ENCODE measurements around the gene PPP2R5C. TPM values are rescaled to one million over a fixed set of nuclear protein-coding genes. Genes with fewer than 3 reads are reported as not detected.

PPP2R5C gene
- total RNA-seq, 4 donors from 2014 or later, result 66.2 to 211 (median 116) TPM

GRCh38 chr14:101963656-101964296, 202.3 kb downstream of the PPP2R5C start:
- Histone ChIP-seq H3K27ac (peak overlapping the region; percentile 96 to 99 (median 98)), H3K4me3 (peak overlapping the region in 1 of 4 donors; percentile 17)
- intact Hi-C loops (cut with DNase I; ENCODE audit: low total_unique reads), result loop anchor here (5.0 kb wide), 1 partner anchor 191 kb away; no protein-coding TSS in a partner anchor

GRCh38 chr14:101964297-101965180, 203.0 kb downstream of the PPP2R5C start, which contains the start of gene DYNC1H1:
DYNC1H1 (plus strand) TSS chr14:101964573; CDS start chr14:101964692, 119 bp downstream.
- peak within 1 kb of the TSS; percentile 96 to 99 (median 98) for H3K27ac ChIP-seq
- H3K4me1 ChIP-seq, result peaks cover 8 to 51% (median 29%) of the 10 kb centered on the region in 4 donors
- no peaks in the 10 kb centered on the region for H3K36me3 ChIP-seq
- 0% methylated on average over 39 of the region's 115 CpGs; no CpG with 5 or more reads in 1 of the 2 donors for WGBS, 2 donors (ENCODE audit: low coverage in 1 of 2)
- in situ Hi-C loops (cut with MboI; ENCODE audit: low pct_ligation_motif_present in 1 of 4, low pct_unique_long_range_greater_than_20kb in 1 of 4, low sequenced_read_pairs in 3 of 4) (loop anchor here in 2 of 4 donors (10.0 to 25.0 kb wide), 2 partner anchors 130 to 348 kb away; partner anchors contain the start of genes MOK (in 1 of the 2) and ZNF839 (in 1 of the 2)), intact Hi-C loops (cut with DNase I; ENCODE audit: low total_unique reads) (loop anchor here (5.0 kb wide), 2 partner anchors 123 to 192 kb away; partner anchors contain the start of gene HSP90AA1)
- H3K9me3 ChIP-seq, result no peaks in the 10 kb centered on the region
- no peaks in the 10 kb centered on the region for H3K27me3 ChIP-seq
- peak; percentile 97 to 98 (median 98) for TF ChIP-seq POLR2AphosphoS5 (IDR thresholded peaks at IDR 0.05)
- TF ChIP-seq CTCF (IDR thresholded peaks at IDR 0.05), result no peak
- peak; percentile 97 for TF ChIP-seq POLR2A (IDR thresholded peaks at IDR 0.05)
- peak within 1 kb of the TSS; percentile 87 to 99 (median 94) for H3K4me3 ChIP-seq
- peak; percentile 92 for DNase-seq

More at GRCh38 chr14:101963656-101964296, 202.3 kb downstream of the PPP2R5C start:
- no peak for DNase-seq
- H3K27me3 ChIP-seq, result no peaks in the 10 kb centered on the region
- H3K4me1 ChIP-seq, result peaks cover 8 to 51% (median 29%) of the 10 kb centered on the region in 4 donors
- H3K36me3 ChIP-seq, result no peaks in the 10 kb centered on the region
- TF ChIP-seq EP300 (IDR thresholded peaks at IDR 0.05; ENCODE audit: low read depth) (no peak), POLR2A (IDR thresholded peaks at IDR 0.05) (no peak), POLR2AphosphoS5 (IDR thresholded peaks at IDR 0.05) (no peak), CTCF (IDR thresholded peaks at IDR 0.05) (no peak)
- H3K9me3 ChIP-seq, result no peaks in the 10 kb centered on the region
- WGBS, 2 donors (ENCODE audit: low coverage in 1 of 2), result 65 to 96% methylated on average over 4 to 19 of the region's 20 CpGs
- in situ Hi-C loops (cut with MboI; ENCODE audit: low pct_ligation_motif_present in 1 of 4, low pct_unique_long_range_greater_than_20kb in 1 of 4, low sequenced_read_pairs in 3 of 4), result loop anchor here in 2 of 4 donors (10.0 to 25.0 kb wide), 2 partner anchors 131 to 349 kb away; partner anchors contain the start of genes MOK (in 1 of the 2) and ZNF839 (in 1 of the 2)

GRCh38 chr14:101965181-101965544, 203.7 kb downstream of the PPP2R5C start:
- peak overlapping the region; percentile 96 to 99 (median 98) for H3K27ac ChIP-seq
- H3K4me3 ChIP-seq, result peak overlapping the region; percentile 87 to 99 (median 94)
- TF ChIP-seq POLR2A (IDR thresholded peaks at IDR 0.05), result no peak
- peak in 2 of 3 donors; percentile 20 to 70 for TF ChIP-seq POLR2AphosphoS5 (IDR thresholded peaks at IDR 0.05)
- no peaks in the 10 kb centered on the region for H3K36me3 ChIP-seq
- in situ Hi-C loops (cut with MboI; ENCODE audit: low pct_ligation_motif_present in 1 of 4, low pct_unique_long_range_greater_than_20kb in 1 of 4, low sequenced_read_pairs in 3 of 4) (loop anchor here in 2 of 4 donors (10.0 to 25.0 kb wide), 2 partner anchors 130 to 347 kb away; partner anchors contain the start of genes MOK (in 1 of the 2) and ZNF839 (in 1 of the 2)), intact Hi-C loops (cut with DNase I; ENCODE audit: low total_unique reads) (loop anchor here (5.0 kb wide), 1 partner anchor 122 kb away; the partner anchor contains the start of gene HSP90AA1)
- no peaks in the 10 kb centered on the region for H3K27me3 ChIP-seq
- WGBS, 2 donors (ENCODE audit: low coverage in 1 of 2), result 1% methylated on average over 23 of the region's 28 CpGs; no CpG with 5 or more reads in 1 of the 2 donors
- peak; percentile 80 for DNase-seq
- peaks cover 8 to 51% (median 29%) of the 10 kb centered on the region in 4 donors for H3K4me1 ChIP-seq
- no peaks in the 10 kb centered on the region for H3K9me3 ChIP-seq

Measured in transverse colon (tissue), 4 donors.